AG04450 (cell line): Measurements from ENCODE around the gene MSRB2. TPM values are rescaled to one million over a fixed set of nuclear protein-coding genes. Genes with fewer than 3 reads are reported as not detected.

Source experiments
- CTCF ChIA-PET: fragments of 300-600, 350-600 bp; formaldehyde crosslinking; extraction: SDS; loops from one replicate; lab custom pipeline; 2022; ENCODE audit warnings: antibody characterized with exemption, inconsistent platforms; lab: Charles Lee
- POLR2A ChIA-PET: fragments of 350-600 bp; formaldehyde crosslinking; extraction: SDS; loops from one replicate; lab custom pipeline; 2021; ENCODE audit warnings: antibody characterized with exemption, inconsistent platforms; lab: Yijun Ruan, JAX
- DNase-seq: peaks from one replicate; pipeline ENCODE4 v3.0.0-alpha.2; 2011; ENCODE audit warnings: low read depth, low spot score
- H3K27ac ChIP-seq: one replicate; pipeline ENCODE4 v1.5.1; 2012; ENCODE audit warnings: low read depth, low read length, control low read depth
- H3K27me3 ChIP-seq: one replicate; pipeline ENCODE4 v1.6.0; 2012; ENCODE audit warnings: low read length; ENCODE audit not compliant: control insufficient read depth, insufficient read depth
- H3K4me3 ChIP-seq: 2 replicates; pipeline ENCODE4 v1.5.1; 2011; ENCODE audit warnings: mild to moderate bottlenecking, low read depth, low read length, control low read depth
- H3K9me3 ChIP-seq: 2 replicates; pipeline ENCODE4 v1.5.1; 2012; ENCODE audit warnings: low read length; ENCODE audit not compliant: control insufficient read depth, insufficient read depth
- CTCF ChIP-seq: IDR thresholded peaks from 2 replicates; pipeline ENCODE4 v1.5.1; 2011; ENCODE audit warnings: low read depth, low read length, control low read depth, inconsistent platforms
- polyA plus RNA-seq: library from polyadenylated mRNA; depleted of rRNA; stranded (reverse); fragments of >200 nt; gene quantifications from 2 replicates; pipeline ENCODE4 v1.2.3, GENCODE V29; 2011

Gene MSRB2
- polyA plus RNA-seq, 1 experiment = 63.0 TPM

GRCh38 chr10:23156447-23157150 is 61.2 kb downstream of the MSRB2 start:
- Histone ChIP-seq H3K27ac (no peak overlapping the region), H3K27me3 (peaks cover 4% of the 10 kb centered on the region), H3K9me3 (no peaks in the 10 kb centered on the region), H3K4me3 (no peak overlapping the region)
- DNase-seq = no peak
- CTCF ChIA-PET = interaction anchor here (0.6 to 1.1 kb wide), 4 partner anchors 136 to 1800 kb away, joined by 3 to 6 read pairs (median 4); no protein-coding TSS in a partner anchor
- TF ChIP-seq CTCF = no peak
- POLR2A ChIA-PET = no interaction called here

GRCh38 chr10:23157239-23157681 is 61.9 kb downstream of the MSRB2 start:
- Histone ChIP-seq H3K27me3 (peaks cover 4% of the 10 kb centered on the region), H3K27ac (no peak overlapping the region), H3K4me3 (no peak overlapping the region), H3K9me3 (no peaks in the 10 kb centered on the region)
- ChIA-PET CTCF (interaction anchor here (1.5 to 2.2 kb wide), 12 partner anchors 9 to 1400 kb away, joined by 4 to 52 read pairs (median 10); no protein-coding TSS in a partner anchor), POLR2A (no interaction called here)
- DNase-seq = no peak
- no peak for TF ChIP-seq CTCF

- no peaks in the 10 kb centered on the region for H3K9me3 ChIP-seq
- no peak overlapping the region for H3K27ac ChIP-seq
- CTCF ChIA-PET = interaction anchor here (0.6 to 2.2 kb wide), 41 partner anchors 9 to 1399 kb away, joined by 3 to 52 read pairs (median 4); no protein-coding TSS in a partner anchor
- POLR2A ChIA-PET = no interaction called here
- no peak for DNase-seq
- no peak overlapping the region for H3K4me3 ChIP-seq
- TF ChIP-seq CTCF = no peak; the same call in 1 of the 2 replicates
- peaks cover 4% of the 10 kb centered on the region for H3K27me3 ChIP-seq
Measured at GRCh38 chr10:23157691-23158369, 62.5 kb downstream of the MSRB2 start.

- Histone ChIP-seq H3K9me3 (no peaks in the 10 kb centered on the region), H3K27me3 (peaks cover 4% of the 10 kb centered on the region), H3K27ac (no peak overlapping the region), H3K4me3 (no peak overlapping the region)
- DNase-seq = peak; percentile 30
- CTCF ChIA-PET = interaction anchor here (0.6 to 2.2 kb wide), 45 partner anchors 8 to 1399 kb away, joined by 3 to 52 read pairs (median 4); no protein-coding TSS in a partner anchor
- TF ChIP-seq CTCF = peak; percentile 90
- POLR2A ChIA-PET = no interaction called here
Measured at GRCh38 chr10:23158370-23158769, 63.0 kb downstream of the MSRB2 start.
